ENCODE measurements around the gene TMPRSS4.

DNA sequence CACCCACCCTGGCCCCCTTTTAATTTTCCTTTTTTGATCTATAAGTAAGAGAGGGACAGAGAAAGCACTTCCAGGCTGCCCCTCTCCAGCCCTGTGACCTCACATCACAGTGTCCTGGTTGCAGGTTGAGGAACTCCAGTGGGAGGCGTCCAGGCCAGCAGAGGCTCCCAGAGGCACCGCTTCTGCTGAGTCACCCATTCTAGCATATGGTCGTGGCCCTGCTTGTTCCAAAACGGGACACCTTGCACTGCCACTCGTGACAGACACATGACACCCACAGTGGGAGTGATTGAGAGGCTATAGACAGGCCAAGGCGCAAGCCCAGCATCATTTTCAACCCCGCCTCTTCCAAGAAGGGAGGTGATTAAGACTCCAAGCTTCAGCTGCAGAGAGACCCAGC lies 16.0 kb upstream of the TMPRSS4 start:
- TF ChIP-seq CTCF (IDR thresholded peaks at IDR 0.05; ENCODE audit: low read length) (no peak), EZH2 (optimal IDR thresholded peaks at IDR 0.05; ENCODE audit: low read depth, low read length) (no peak)
